Right renal cortex interstitium (tissue), 3 donors: ENCODE results near the gene LRRC51. TPM values are rescaled to one million over a fixed set of nuclear protein-coding genes. Genes with fewer than 3 reads are reported as not detected.
"Not testable (repeated sequence)": the region's sequence is repeated elsewhere in the genome, so short reads cannot be mapped to it uniquely, and the experiment has no call there.

Experiments
- DNase-seq, 3 donors: peaks; one replicate each; pipeline ENCODE4 v3.0.0-alpha.2; 2013; ENCODE audit warnings: low read depth in 3 of 3, low spot score in 2 of 3
- polyA plus RNA-seq, 3 donors: library from polyadenylated mRNA; unstranded; fragments of 120-200 nt; gene quantifications; one replicate each; pipeline ENCODE4 v1.2.1, GENCODE V29; 2013; ENCODE audit not compliant: insufficient read length in 3 of 3

Gene LRRC51
- polyA plus RNA-seq, 3 donors = 23.5 to 25.7 (median 25.3) TPM

- DNase-seq = no peak
Measured at GRCh38 chr11:72136684-72137262, 56.1 kb downstream of the LRRC51 start.

- DNase-seq = no peak
Measured at GRCh38 chr11:72138821-72139390, 58.3 kb downstream of the LRRC51 start.

GRCh38 chr11:72139500-72139899 lies 58.9 kb downstream of the LRRC51 start:
- DNase-seq = no peak

DNA sequence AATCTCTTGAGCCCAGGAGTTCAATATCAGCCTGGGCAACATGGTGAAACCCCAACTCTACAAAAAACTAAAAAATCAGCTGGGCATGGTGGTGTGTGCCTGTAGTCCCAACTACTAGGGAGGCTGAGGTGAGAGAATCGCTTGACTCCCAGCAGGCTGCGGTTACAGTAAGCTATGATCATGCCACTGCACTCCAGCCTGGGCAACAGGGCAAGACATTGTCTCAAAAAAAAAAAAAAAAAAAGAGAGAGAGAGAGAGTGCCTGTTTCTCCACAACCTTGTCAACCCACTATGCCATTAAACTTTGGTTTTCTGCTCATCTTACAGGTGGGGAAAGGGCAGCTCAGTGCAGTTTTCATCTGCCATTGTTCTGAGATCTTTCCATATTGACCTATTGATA lies 60.0 kb downstream of the LRRC51 start:
- no peak for DNase-seq

- DNase-seq = no peak
Measured at GRCh38 chr11:72141066-72141465, 60.4 kb downstream of the LRRC51 start.

- not testable (repeated sequence) for DNase-seq
Measured at GRCh38 chr11:72142086-72142485, 61.4 kb downstream of the LRRC51 start.

- DNase-seq = not testable (repeated sequence)
Measured at GRCh38 chr11:72142543-72142942, 61.9 kb downstream of the LRRC51 start.

DNA sequence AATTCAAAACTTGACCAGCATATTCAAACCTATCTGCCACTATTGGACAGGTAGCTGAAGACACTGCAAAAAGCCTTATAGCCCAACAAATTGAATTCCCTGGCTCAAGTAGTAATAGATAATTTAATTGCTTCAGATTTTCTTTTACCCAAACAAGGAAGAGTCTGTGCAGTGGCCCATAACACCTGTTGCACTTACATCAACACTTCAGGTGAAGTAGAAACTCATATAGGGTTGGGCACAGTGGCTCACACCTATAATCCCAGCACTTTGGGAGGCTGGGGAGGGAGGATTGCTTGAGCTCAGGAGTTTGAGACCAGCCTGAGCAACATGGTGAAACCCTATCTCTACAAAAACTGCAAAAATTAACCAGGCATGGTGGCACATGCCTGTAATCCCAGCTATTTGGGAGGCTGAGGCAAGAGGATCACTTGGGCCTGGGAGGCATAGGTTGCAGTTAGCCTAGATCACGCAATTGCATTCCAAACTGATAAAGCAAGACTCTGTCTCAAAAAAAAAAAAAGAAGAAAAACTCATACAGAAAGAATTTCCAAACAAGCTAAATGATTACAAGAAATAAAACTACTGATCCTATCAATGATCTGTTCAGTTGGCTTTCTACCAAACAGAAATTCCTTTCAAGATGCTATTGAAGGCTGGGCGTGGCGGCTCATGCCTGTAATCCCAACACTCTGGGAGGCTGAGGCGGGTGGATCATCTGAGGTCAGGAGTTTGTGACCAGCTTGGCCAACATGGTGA lies 64.3 kb downstream of the LRRC51 start:
- DNase-seq = no peak

Other genes starting within 250 kb of the LRRC51 start
- not detected for gene DEFB108B, start 247.7 kb upstream of the LRRC51 start, polyA plus RNA-seq
- 1 to 10 TPM in 1 of 3 donors, not detected in 2; 1.1 TPM for gene DEFB131B, start 202.4 kb upstream of the LRRC51 start, polyA plus RNA-seq
- gene XNDC1N, start 152.3 kb upstream of the LRRC51 start, polyA plus RNA-seq = 1 to 10 TPM; 5.6 to 8.1 (median 6.2) TPM
- 10 to 100 TPM; 46.4 to 46.8 (median 46.4) TPM for gene RNF121, start 151.8 kb upstream of the LRRC51 start, polyA plus RNA-seq
- 1 to 10 TPM; 5.7 to 9.0 (median 6.2) TPM for gene IL18BP, start 81.9 kb upstream of the LRRC51 start, polyA plus RNA-seq
- 100 to 1,000 TPM; 234 to 252 (median 235) TPM for gene NUMA1, start 308 bp upstream of the LRRC51 start, polyA plus RNA-seq
- 100 to 1,000 TPM; 108 to 125 (median 118) TPM for gene LAMTOR1, start 22.4 kb downstream of the LRRC51 start, polyA plus RNA-seq
- not detected for gene TOMT, start 25.1 kb downstream of the LRRC51 start, polyA plus RNA-seq
- gene ANAPC15, start 31.8 kb downstream of the LRRC51 start, polyA plus RNA-seq = 10 to 100 TPM; 60.8 to 67.2 (median 64.1) TPM
- gene FOLR3, start 54.9 kb downstream of the LRRC51 start, polyA plus RNA-seq = 1 to 10 TPM; 1.6 to 2.8 (median 1.9) TPM
- 10 to 100 TPM; 50.6 to 57.0 (median 53.7) TPM for gene FOLR1, start 111.3 kb downstream of the LRRC51 start, polyA plus RNA-seq
- 10 to 100 TPM in 1 of 3 donors, 1 to 10 TPM in 2; 9.6 to 10.8 (median 9.7) TPM for gene FOLR2, start 135.9 kb downstream of the LRRC51 start, polyA plus RNA-seq
- gene INPPL1, start 143.9 kb downstream of the LRRC51 start, polyA plus RNA-seq = 100 to 1,000 TPM; 132 to 144 (median 137) TPM
- not detected for gene PHOX2A, start 163.3 kb downstream of the LRRC51 start, polyA plus RNA-seq